Measurements from ENCODE around the gene S100A3. TPM values are rescaled to one million over a fixed set of nuclear protein-coding genes. Genes with fewer than 3 reads are reported as not detected.

Gene S100A3
- total RNA-seq, 1 experiment from 2014 or later, result 0.33 TPM

DNA sequence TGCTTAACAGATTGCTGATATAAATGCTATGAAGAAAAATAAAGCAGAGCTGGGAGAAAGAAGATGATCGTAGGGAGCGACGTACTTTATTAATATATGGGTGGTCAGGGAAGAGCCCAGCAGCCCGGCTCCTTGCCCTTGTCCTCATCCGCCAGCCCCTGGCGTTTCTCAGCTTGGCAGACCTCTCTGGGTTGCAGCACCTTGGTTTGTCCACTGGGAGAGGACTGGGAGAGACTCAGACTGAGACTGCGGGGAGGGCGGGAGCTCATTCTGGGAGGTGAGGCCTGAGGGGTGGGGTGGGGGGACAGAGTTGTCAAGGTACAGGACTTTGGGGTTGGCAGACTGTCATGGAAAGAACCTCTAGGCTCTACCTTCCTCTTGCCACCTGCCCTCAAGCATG lies 3.3 kb upstream of the S100A3 start (continued):
- TF ChIP-seq, protein P1, sequence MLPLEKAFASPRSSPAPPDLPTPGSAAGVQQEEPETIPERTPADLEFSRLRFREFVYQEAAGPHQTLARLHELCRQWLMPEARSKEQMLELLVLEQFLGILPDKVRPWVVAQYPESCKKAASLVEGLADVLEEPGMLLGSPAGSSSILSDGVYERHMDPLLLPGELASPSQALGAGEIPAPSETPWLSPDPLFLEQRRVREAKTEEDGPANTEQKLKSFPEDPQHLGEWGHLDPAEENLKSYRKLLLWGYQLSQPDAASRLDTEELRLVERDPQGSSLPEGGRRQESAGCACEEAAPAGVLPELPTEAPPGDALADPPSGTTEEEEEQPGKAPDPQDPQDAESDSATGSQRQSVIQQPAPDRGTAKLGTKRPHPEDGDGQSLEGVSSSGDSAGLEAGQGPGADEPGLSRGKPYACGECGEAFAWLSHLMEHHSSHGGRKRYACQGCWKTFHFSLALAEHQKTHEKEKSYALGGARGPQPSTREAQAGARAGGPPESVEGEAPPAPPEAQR (CRISPR knock-in tag; IDR thresholded peaks at IDR 0.05), result no peak
- TF ChIP-seq NR1H2 (CRISPR knock-in tag; IDR thresholded peaks at IDR 0.05) (no peak), CBFB (CRISPR knock-in tag; IDR thresholded peaks at IDR 0.05; ENCODE audit: low read depth) (no peak), ETV6 (CRISPR knock-in tag; IDR thresholded peaks at IDR 0.05) (no peak), MYBL2 (CRISPR knock-in tag; IDR thresholded peaks at IDR 0.05) (no peak), CREB1 (CRISPR knock-in tag; IDR thresholded peaks at IDR 0.05) (no peak)
- TF ChIP-seq, protein P2, sequence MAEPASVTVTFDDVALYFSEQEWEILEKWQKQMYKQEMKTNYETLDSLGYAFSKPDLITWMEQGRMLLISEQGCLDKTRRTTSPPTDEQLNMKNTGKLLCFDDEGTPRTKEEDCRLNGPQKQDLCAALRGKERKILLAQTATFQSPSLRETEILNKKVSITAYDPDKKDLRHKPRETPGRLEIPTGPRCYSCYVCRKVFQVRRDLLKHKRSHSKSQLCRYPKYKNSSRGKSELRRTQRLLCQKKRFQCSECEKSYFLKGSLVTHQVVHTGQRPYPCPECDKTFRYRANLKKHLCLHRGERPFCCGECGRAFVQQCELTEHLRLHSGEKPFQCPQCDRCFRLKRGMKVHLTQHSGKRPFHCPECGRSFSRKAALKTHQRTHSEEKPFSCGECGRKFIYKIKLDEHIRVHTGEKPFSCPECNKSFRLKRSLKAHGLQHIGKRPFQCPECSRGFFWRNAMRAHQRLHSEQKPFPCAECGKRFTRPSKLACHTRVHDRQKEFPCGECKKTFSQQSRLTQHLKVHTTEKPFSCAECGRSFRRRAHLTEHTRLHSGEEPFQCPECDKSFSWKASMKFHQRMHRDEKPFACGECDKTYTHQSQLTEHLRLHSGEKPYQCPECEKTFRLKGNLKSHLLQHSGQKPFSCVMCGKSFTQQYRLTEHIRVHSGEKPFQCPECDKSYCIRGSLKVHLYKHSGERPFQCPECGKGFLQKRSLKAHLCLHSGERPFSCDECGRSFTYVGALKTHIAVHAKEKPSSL (CRISPR knock-in tag; conservative IDR thresholded peaks at IDR 0.05), result no peak

DNA sequence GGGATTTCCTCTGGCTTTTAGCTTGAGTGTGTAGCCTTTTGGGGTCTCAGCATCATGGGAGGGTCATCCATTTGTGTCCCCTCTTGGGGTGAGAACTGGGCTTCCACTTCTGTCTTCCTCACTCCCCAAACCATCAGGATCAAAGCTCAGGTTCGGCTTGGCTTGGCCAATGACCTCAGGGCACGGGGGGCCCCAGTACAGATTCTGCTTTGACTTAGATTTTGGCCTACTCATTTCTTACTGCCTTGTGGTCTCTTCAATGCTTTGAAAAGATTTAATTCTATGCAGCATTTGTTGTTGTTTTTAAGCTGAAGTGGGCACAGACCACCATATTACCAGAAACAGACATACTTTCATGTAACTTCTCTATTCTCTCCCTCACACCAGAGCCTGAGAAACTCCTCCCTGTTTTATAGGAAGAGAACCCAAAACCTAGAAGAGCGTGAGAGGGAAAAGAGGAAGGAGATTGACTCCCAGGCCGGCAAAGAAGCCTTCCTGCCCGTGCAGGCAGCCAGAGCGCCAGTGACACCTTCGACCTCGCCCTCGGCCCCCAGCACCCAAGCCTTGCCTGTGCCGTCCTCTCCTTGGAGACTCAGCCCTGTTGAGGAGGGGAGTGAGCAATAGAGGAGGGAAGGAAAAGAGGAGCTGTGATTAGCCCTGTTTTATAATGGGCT lies 1.9 kb upstream of the S100A3 start:
- H3K9me3 Mint-ChIP-seq, result no peaks in the 10 kb centered on the region
- H3K36me3 Mint-ChIP-seq, result no peaks in the 10 kb centered on the region
- ChIA-PET POLR2A (no interaction called here), CTCF (interaction anchor here (0.6 to 5.7 kb wide), 11 partner anchors 12 to 447 kb away, joined by 3 to 52 read pairs (median 4); partner anchors contain the start of genes S100A13 and S100A6)
- H3K4me3 Mint-ChIP-seq, result no peak overlapping the region
- no peak overlapping the region for H3K27ac Mint-ChIP-seq
- peaks cover 48% of the 10 kb centered on the region for H3K4me1 Mint-ChIP-seq
- ATAC-seq (no peak), DNase-seq (ENCODE audit: low spot score) (no peak)
- TF ChIP-seq TEAD4 (CRISPR knock-in tag; IDR thresholded peaks at IDR 0.05) (no peak), ZNF263 (CRISPR knock-in tag; IDR thresholded peaks at IDR 0.05; ENCODE audit: low read depth) (no peak), OVOL2 (CRISPR knock-in tag; IDR thresholded peaks at IDR 0.05; ENCODE audit: borderline replicate concordance) (no peak), NFATC4 (CRISPR knock-in tag; IDR thresholded peaks at IDR 0.05) (no peak), HMGA2 (CRISPR knock-in tag; IDR thresholded peaks at IDR 0.05) (no peak), JAZF1 (CRISPR knock-in tag; IDR thresholded peaks at IDR 0.05) (no peak)
- TF ChIP-seq, protein P3, sequence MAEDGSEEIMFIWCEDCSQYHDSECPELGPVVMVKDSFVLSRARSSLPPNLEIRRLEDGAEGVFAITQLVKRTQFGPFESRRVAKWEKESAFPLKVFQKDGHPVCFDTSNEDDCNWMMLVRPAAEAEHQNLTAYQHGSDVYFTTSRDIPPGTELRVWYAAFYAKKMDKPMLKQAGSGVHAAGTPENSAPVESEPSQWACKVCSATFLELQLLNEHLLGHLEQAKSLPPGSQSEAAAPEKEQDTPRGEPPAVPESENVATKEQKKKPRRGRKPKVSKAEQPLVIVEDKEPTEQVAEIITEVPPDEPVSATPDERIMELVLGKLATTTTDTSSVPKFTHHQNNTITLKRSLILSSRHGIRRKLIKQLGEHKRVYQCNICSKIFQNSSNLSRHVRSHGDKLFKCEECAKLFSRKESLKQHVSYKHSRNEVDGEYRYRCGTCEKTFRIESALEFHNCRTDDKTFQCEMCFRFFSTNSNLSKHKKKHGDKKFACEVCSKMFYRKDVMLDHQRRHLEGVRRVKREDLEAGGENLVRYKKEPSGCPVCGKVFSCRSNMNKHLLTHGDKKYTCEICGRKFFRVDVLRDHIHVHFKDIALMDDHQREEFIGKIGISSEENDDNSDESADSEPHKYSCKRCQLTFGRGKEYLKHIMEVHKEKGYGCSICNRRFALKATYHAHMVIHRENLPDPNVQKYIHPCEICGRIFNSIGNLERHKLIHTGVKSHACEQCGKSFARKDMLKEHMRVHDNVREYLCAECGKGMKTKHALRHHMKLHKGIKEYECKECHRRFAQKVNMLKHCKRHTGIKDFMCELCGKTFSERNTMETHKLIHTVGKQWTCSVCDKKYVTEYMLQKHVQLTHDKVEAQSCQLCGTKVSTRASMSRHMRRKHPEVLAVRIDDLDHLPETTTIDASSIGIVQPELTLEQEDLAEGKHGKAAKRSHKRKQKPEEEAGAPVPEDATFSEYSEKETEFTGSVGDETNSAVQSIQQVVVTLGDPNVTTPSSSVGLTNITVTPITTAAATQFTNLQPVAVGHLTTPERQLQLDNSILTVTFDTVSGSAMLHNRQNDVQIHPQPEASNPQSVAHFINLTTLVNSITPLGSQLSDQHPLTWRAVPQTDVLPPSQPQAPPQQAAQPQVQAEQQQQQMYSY (CRISPR knock-in tag; IDR thresholded peaks at IDR 0.05), result no peak
- TF ChIP-seq, protein P4, sequence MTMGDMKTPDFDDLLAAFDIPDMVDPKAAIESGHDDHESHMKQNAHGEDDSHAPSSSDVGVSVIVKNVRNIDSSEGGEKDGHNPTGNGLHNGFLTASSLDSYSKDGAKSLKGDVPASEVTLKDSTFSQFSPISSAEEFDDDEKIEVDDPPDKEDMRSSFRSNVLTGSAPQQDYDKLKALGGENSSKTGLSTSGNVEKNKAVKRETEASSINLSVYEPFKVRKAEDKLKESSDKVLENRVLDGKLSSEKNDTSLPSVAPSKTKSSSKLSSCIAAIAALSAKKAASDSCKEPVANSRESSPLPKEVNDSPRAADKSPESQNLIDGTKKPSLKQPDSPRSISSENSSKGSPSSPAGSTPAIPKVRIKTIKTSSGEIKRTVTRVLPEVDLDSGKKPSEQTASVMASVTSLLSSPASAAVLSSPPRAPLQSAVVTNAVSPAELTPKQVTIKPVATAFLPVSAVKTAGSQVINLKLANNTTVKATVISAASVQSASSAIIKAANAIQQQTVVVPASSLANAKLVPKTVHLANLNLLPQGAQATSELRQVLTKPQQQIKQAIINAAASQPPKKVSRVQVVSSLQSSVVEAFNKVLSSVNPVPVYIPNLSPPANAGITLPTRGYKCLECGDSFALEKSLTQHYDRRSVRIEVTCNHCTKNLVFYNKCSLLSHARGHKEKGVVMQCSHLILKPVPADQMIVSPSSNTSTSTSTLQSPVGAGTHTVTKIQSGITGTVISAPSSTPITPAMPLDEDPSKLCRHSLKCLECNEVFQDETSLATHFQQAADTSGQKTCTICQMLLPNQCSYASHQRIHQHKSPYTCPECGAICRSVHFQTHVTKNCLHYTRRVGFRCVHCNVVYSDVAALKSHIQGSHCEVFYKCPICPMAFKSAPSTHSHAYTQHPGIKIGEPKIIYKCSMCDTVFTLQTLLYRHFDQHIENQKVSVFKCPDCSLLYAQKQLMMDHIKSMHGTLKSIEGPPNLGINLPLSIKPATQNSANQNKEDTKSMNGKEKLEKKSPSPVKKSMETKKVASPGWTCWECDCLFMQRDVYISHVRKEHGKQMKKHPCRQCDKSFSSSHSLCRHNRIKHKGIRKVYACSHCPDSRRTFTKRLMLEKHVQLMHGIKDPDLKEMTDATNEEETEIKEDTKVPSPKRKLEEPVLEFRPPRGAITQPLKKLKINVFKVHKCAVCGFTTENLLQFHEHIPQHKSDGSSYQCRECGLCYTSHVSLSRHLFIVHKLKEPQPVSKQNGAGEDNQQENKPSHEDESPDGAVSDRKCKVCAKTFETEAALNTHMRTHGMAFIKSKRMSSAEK (CRISPR knock-in tag; IDR thresholded peaks at IDR 0.05; ENCODE audit: borderline replicate concordance), result no peak
- no peaks in the 10 kb centered on the region; the same call in 1 of the 2 replicates for H3K27me3 Mint-ChIP-seq (ENCODE audit: low read depth)
